Spleen (tissue), 7 donors: Measurements from ENCODE around the gene CRYZ.

Experiments
- CTCF ChIP-seq, 11 experiments: fragments of 200-600 bp in 7 of 11; fragments of 450-650 bp in 4 of 11; sonication (generic) in 4 of 11; IDR thresholded peaks in 8 of 11; conservative IDR thresholded peaks in 3 of 11; 1 replicate in 7 of 11; 2 replicates in 4 of 11; pipeline versions ENCODE4 v1.4.0 to v1.8.0; 2016 to 2021; ENCODE audit warnings: antibody characterized with exemption in 11 of 11, inconsistent platforms in 4 of 11, mild to moderate bottlenecking in 1 of 11
- POLR2A ChIP-seq, 3 donors: fragments of 450-650 bp; IDR thresholded peaks; one replicate each; pipeline ENCODE4 v1.5.1; 2017; ENCODE audit warnings: antibody characterized with exemption in 3 of 3, mild to moderate bottlenecking in 1 of 3
- POLR2AphosphoS5 ChIP-seq, 3 donors: sonication (generic); formaldehyde crosslinking; IDR thresholded peaks; one replicate each; pipeline ENCODE4 v1.5.1; 2017; ENCODE audit warnings: antibody characterized with exemption in 3 of 3
- donor health status: DM: no; HTN: no; CAD: no; lungs with moderate emphysema.
- donor health status: DM: no; HTN: no; CAD: no.
- donor health status: DM: no; HTN: no; CAD: no.

DNA sequence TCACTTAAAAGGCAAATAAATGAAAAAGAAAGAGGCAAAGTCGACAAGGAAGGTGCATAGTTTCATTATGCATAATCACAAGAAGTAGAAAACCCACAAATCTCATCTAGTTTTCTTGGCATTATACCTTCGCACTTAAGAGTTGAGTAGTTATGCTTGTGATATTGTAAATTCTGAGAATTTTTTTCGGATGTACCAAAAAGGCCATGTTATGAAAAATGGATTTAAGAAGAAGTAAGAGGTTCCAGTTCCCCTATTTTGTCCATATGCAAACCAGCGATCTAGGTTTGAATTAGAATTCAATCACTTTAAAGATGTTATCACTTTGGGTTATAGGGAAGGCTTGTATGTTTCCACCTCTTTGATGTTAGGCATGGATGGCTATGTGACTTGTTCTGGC is 51.4 kb downstream of the CRYZ start:
- TF ChIP-seq POLR2A (IDR thresholded peaks at IDR 0.05) = no peak
- TF ChIP-seq POLR2AphosphoS5 (IDR thresholded peaks at IDR 0.05) = no peak
- no peak for TF ChIP-seq CTCF (IDR thresholded peaks at IDR 0.05 in 8 of 11, conservative IDR thresholded peaks at IDR 0.05 in 3 of 11)
